HG02973 (cell line): ENCODE data around the gene RTN4R.

Experiments used
- ATAC-seq: cut with Tn5 transposase; IDR thresholded peaks from one replicate; pipeline ENCODE4 v1.9.1; 2021; ENCODE audit warnings: moderate library complexity; ENCODE audit not compliant: unreplicated experiment

Gene RTN4R

GRCh38 chr22:20204806-20205205 is 63.3 kb downstream of the RTN4R start:
- no peak for ATAC-seq

GRCh38 chr22:20204311-20204710 is 63.8 kb downstream of the RTN4R start:
- ATAC-seq = no peak

GRCh38 chr22:20203552-20204201 is 64.4 kb downstream of the RTN4R start:
- ATAC-seq = no peak

- no peak for ATAC-seq
These were observed 65.0 kb downstream of the RTN4R start for GRCh38 chr22:20203142-20203551.

GRCh38 chr22:20201837-20202392 is 66.2 kb downstream of the RTN4R start:
- no peak for ATAC-seq

- ATAC-seq = no peak
These were observed 68.2 kb downstream of the RTN4R start for GRCh38 chr22:20199906-20200305.

- no peak for ATAC-seq
These were observed 68.7 kb downstream of the RTN4R start for GRCh38 chr22:20199413-20199842.

GRCh38 chr22:20198557-20199319 is 69.4 kb downstream of the RTN4R start:
- no peak for ATAC-seq

- ATAC-seq = no peak
These were observed 70.6 kb downstream of the RTN4R start for GRCh38 chr22:20197407-20198030.

- no peak for ATAC-seq
These were observed 71.8 kb downstream of the RTN4R start for GRCh38 chr22:20196094-20196842.

GRCh38 chr22:20194681-20195593 is 73.2 kb downstream of the RTN4R start:
- no peak for ATAC-seq

- no peak for ATAC-seq
These were observed 74.2 kb downstream of the RTN4R start for GRCh38 chr22:20193761-20194494.

GRCh38 chr22:20192972-20193760 is 75.0 kb downstream of the RTN4R start:
- no peak for ATAC-seq

- no peak for ATAC-seq
These were observed 75.7 kb downstream of the RTN4R start for GRCh38 chr22:20192293-20192971.

GRCh38 chr22:20191803-20192202 is 76.3 kb downstream of the RTN4R start:
- no peak for ATAC-seq
